Measurements from ENCODE around the gene HRH4.

Gene HRH4

DNA sequence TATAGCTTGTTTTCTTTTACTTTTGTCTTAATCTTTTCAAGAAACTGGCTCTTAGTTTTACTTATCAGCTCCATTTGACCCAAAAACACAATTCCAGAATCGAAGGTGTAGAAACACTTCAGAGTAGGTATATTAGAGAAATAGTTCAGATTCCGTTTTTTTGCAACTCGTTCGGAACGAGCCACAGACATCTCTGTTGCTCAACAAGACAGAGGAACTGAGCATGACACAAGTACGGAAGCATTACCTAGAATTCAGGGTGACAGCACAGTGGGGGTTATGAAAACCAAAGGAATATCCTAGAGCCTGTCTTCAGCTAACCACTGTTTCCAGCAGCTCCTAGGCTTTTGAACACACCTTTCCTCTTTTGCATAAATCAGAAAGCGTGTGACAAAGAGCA is 5.0 kb downstream of the HRH4 start:
- DNase-seq (ENCODE audit: low spot score) (no peak), FAIRE-seq (no peak)

DNA sequence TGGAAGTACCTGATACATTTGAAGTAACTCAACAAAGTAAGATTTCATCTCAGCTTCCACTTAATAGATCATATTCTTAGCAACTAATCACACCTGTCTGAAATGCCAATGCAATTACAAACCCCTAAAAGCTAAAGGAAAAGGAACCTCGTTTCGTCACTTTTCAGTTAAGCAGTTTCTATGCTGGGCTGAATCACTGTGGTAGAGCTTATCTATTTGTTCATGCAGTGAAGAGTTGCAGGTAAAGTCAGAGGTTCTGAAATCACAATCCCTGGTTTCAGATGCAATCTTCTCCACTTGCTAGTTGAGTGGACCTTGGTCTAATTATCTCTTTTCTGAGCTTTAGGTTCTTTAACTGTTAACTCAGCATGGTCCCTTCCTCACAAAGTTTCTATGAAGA is 6.3 kb downstream of the HRH4 start:
- DNase-seq (ENCODE audit: low spot score) (no peak), FAIRE-seq (no peak)

DNA sequence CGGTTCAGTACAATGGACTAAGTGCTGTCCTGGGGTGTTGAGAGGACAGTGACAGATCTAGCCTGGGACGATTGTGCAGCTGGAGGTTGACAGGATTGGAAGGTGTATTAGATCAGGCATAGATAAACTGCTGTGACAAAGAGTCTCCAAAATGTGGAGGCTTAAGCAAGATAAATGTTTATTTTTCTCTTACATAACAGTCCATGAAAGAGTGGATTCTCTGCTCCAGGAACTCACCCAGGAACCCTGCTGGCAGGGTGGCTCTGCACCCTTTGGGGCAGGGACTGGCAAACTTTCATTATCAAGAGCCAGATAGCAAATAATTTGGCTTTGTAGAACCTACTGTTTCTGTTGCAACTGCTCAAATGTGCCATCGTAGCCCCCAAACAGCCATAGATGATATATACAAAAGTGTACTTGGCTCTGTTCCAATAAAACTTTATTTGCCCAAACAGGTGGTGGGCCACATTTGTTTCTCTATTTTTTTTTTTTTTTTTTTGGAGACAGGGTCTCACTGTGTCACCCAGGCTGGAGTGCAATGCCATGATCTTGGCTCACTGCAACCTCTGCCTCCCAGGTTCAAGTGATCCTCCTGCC is 9.7 kb downstream of the HRH4 start:
- DNase-seq (ENCODE audit: low spot score) (no peak), FAIRE-seq (no peak)

DNA sequence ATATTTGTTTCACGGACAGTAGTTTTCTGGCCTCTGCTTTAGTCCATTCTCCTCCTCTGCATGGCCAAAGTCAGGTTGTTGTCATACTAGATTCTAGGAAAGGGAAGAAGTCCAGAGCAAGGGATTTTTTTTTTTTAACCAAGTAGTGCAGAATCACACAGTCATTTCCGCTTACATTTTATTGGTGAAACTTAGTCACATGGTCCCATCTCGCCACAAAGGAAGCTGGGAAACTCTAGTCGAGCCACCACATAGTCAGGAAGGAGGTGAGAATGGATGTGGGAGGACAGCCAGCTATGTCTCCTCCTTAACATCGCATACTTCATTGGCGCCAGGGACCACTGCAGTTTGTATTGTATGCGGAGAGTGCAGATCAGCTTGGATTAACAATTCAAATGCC is 10.4 kb downstream of the HRH4 start:
- no peak for FAIRE-seq
- DNase-seq (ENCODE audit: low spot score): no peak

DNA sequence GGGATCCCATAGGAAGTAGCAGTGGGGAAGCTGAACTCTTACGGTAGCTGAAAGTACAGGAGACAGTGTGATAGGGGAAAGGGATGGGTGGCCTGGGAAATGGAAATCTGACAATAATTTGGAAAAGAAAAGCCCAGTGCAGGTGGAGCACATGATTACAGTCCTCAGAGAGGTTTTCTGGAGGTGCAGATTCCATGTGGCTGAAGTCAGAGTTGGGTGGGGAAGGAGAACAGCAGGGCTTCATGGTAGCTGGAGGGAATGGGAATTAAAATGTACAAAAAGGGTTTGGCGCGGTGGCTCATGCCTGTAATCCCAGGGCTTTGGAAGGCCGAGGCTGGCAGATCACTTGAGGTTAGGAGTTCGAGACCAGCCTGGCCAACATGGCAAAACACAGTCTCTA is 12.2 kb downstream of the HRH4 start:
- no peak for DNase-seq (ENCODE audit: low spot score)

DNA sequence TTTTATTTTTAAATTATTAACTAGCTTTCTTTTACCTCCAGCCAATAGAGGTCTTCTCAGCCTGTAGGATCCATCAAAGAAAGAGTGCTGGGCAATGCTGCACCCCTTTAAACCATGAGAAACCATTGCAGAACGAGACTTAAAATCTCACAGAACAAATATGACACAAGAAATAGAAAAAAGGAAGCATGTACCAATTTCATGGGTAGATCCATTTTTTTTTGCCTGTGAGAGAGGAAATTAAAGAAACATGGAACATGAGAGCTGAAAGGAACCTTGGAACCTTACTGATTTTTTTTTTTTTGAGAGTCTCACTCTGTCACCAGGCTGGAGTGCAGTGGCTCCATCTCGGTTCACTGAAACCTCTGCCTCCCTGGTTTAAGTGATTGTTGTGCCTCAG is 14.0 kb downstream of the HRH4 start:
- DNase-seq (ENCODE audit: low spot score) (no peak), FAIRE-seq (no peak)

More for the DNA sequence above, 12.2 kb downstream of the HRH4 start:
- FAIRE-seq: no peak

DNA sequence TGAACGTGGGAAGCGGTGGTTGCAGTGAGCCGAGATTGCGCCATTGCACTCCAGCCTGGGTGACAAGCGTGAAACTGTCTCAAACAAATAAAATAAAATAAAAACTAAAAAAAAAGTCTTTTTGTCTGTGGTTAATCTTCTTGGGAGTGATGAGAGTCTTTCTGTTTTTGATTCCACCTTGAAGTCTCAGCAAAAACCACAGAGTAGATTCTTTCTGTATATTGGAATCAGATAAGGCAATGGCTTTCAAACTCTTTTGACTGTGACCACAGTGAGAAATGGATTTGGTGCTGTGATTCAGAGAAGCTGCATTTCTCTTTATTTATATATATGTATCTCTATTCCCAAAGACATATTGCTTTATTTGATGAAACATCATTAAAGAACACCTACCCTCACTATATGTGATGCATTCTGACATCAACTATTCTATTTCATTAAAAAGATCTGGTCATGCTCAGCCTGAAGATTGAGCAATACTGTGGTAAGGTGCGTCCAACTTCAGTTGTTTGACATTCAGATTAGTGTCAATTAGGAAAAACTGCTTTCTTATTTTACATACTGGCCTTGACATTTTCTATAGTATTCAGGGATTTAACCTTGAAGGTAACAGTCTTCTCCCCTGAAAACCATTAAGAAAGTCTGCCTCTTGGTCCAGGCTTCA is 15.6 kb downstream of the HRH4 start:
- FAIRE-seq: no peak

DNA sequence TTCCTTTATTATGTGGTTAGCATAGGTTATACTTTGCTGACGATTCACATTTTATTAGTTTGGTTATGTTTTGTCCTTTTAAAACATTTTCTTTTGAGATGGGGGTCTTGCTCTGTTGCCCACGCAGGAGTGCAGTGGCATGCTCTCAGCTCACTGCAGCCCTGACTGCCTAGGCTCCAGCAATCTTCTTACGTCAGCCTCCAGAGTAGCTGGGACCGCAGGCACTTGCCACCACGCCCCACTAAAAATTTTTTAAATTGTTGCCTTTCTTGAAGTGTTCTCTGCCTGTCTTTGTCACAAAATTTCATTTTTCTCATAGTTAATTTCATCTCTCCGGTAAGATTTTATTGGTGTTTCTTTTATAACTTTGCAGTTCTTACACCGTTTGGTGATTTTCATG is 18.9 kb downstream of the HRH4 start:
- no peak for FAIRE-seq
- DNase-seq (ENCODE audit: low spot score): no peak

More for the DNA sequence above, 15.6 kb downstream of the HRH4 start:
- no peak for DNase-seq (ENCODE audit: low spot score)

DNA sequence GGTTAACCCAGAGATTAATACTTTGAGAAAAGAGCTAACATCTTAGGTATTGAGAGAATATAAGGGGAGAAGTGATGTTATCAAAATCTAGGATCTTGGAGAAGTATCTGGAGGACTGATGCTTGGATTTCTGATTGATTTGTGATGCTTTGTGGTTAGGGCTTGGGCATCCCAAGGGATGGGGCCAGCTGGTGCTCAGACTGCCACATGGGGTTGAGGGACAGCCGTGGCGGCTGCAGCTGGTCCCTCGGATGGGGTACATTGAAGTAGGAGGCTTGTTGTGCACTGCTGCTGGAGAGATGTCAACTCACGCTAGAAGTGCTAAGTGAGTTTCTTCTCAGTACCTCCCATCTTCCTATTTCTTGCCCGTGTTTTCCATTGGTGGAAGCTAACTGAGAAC is 22.4 kb downstream of the HRH4 start:
- FAIRE-seq (no peak), DNase-seq (ENCODE audit: low spot score) (no peak)

DNA sequence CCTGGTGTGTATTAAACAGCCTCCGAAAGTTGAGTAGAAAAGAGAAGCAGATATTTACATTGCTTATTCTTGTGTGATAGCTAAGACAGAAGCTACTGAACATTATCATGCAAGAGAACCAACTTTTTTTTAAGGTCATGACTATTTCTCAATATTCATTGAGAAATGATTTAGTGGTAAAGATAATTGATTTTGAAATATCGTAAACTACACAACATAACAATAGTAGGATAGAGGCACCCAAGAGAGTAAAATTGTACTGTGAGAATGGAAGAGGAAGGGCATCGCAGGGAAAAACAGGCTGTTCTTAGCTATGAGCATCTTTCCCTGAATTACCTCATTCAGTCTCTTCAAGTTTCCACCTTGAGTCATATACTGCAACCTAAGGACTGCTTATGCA is 25.2 kb downstream of the HRH4 start:
- no peak for DNase-seq (ENCODE audit: low spot score)
- no peak for FAIRE-seq

DNA sequence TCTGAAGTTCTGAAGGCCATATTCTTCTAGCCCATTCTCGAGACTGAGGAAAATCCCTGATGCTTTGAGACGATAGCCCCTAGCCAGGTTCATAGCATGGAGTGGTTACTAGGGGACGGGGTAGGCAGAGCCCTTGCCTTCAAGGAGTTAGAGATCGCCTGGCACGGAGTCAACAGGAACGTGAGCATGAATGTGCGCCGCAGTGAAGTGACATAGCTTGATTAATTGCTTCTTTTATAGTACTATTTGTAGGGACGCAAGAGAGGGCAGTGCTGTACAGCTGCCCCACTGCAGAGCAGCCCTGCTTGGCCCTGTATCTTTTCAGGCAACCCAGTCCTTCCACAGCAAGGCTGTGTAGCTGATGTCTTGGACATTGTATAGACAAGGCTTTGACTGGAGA is 26.2 kb downstream of the HRH4 start:
- DNase-seq (ENCODE audit: low spot score): no peak
- no peak for FAIRE-seq

DNA sequence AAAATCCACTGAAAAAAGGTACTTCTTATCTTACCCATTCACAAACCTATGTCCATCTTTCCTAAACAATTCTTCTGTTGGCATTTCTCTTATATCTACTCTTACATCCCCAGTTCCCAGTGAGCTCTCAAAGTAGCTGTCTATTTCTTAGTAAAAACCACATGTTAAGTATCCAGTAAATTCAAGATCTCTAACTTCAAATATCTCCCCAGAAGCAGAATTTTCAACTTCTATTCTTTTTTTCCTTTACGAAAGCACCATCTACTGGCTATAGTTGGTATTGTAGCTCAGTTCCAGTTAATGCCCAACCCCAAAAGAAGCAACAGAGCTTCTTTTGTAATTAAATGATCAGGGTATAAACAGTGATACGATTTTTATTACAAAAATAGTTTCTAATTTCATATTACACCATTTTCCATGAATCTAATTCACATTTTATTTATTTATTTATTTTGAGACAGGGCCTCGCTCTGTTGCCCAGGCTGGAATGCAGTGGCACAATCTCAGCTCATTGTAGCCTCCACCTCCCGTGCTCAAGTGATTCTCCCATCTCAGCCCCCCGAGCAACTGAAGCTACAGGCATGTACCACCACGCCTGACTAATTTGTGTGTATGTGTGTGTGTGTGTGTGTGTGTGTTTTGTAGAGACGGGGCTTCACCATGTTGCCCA is 28.5 kb downstream of the HRH4 start:
- peak; percentile 6 for DNase-seq (ENCODE audit: low spot score)
- FAIRE-seq: no peak

DNA sequence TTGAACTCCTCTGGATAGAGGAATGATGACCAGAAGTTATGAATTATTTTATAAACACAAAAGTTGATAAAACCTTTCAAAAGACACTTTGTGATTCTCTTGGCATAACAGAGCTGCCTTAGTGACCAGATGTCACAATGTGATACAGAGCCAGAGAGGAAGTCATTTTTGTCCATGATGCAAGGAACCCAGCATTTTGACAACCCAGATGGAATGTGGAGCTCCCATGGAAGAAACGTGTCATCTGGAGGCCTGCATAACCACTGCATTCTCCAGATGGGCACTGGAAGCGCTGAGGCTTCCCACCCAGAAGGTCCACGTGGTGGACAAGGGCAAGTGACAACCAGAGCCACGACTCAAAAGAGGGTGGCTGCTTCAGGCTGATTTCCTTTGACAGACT is 30.1 kb downstream of the HRH4 start:
- FAIRE-seq: no peak

DNA sequence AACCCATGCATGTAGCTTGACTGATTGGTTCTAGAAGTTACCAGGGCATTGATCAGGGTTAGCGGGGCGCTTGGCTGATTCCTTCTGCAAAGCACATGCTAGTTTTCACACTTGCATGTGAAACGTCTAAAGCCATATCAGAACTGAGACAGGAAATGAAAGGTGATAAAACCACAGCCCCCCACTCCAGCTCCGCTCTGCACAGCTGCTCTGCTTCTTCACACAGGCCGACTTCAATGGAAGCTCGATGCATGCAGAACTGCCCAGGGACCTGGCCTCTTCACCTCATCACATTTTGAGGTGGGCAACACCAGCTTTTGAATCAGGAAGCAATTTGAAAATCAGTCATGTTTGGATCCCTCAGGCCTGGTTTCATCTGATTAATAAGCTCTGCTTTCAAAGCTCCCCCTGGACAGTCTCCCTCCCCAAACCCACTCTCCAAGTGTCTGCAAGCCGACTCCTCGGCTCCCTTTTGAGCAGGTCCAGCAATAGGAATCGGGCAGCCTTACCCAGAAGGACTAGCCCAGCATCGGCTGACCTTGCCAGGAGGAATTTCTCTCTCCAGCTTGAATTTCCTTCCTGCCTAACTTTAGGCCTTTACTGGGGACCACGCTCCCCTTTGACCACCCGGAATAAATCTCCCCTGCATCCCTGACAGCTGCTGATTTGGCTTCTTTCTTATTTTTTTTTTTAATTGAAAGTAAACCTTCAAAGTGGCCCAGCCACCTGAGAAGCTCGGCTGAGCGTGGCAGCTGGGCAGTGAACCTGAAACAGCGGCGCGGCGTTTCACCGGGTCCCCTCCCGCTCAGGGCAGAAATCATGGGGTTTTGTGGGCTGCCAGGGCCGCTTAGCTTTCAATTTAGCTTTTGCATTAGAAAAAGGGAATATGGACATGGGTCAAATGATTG is 31.7 kb downstream of the HRH4 start:
- FAIRE-seq (no peak), DNase-seq (ENCODE audit: low spot score) (no peak)

More for the DNA sequence above, 30.1 kb downstream of the HRH4 start:
- DNase-seq (ENCODE audit: low spot score): no peak

DNA sequence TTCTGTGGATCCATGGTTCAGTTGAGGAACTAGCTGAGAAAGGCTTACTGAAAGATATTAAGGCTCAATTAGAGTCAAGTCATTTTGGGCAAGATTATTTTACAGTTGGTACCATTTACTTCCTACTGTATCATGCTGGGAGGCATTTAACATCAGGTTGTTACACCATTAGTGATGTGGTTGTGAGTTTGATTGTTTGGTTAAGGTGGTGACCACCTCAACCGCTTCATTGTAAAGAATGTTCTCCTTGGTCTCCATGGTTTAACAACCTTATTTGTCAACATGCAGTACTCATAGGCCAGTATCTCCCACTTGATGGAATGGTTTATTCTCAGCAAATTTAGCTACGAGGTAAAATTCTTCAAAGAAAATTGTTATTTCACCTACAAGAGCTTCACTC is 34.1 kb downstream of the HRH4 start:
- no peak for FAIRE-seq

DNA sequence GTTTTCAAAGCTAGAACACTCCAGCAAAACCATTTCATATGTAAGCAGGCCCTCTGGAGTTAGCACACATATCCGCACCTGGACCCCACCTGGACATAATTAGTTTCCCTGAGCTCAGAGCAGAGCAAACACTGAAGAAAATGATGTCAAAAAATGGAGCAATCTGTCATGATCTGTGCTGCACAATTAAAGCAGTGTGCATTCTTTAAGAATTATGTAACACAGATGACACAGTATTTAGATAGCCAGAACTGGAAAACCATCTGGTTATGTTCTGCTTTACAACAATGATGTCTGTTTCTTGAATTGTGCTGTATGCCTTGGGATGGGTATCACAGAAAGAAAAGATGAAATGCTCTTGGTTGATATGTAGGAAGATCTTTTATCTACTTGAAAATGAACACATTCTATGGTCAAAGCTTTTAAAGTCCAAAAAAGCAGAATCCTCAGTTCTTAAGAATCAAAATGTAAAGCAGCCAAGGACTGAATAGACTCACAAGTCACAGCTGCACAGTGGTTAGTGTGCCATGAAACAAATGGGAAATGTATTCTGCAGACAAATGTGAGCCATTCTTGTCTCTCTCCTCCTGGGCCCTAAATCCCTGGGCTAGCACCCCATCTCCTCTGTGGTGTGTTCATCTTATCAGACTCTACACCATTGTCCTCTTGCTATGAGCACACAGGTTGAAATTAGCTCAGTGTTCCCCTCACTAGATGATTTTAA is 36.8 kb downstream of the HRH4 start:
- DNase-seq (ENCODE audit: low spot score): no peak
- FAIRE-seq: no peak

More for the DNA sequence above, 34.1 kb downstream of the HRH4 start:
- DNase-seq (ENCODE audit: low spot score): no peak

DNA sequence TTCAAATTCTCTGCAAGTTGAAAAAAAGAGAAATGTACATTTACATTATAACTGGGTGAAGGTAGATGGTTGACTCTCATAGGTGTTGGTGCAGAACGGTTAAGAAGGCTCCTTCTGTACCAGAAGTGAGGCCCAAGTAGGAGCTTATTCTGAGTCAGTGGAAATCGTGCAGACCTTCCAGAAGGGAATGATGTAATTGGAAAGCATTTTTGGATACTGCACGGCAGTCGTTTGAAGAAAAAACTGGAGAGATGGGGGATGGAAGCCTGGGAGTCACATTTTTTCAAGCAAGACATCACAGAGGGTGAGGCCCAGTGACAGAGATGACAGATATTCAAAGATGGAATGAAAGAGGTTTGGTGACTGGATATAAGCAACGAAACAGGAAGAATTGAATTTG is 39.4 kb downstream of the HRH4 start:
- no peak for FAIRE-seq
- DNase-seq (ENCODE audit: low spot score): peak; percentile 6

DNA sequence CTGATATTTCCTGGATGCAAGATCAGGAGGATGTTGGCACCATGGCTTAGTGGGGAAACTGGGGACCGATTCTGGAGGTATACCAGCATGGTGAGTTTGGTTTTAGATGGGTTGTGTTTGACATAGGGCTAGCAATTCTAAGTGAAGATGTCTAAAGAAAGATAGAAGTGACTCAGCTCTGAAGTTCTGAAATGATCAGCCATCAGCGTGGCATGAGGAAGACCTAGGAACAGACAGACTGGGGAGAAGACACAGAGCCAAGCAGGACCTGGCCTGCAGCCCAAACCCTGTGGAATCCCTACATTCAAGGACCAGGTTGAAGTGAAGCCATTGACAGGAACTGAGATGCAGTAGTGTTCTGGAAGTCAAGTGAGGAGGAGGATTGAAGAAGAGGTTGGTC is 39.8 kb downstream of the HRH4 start:
- DNase-seq (ENCODE audit: low spot score): no peak

DNA sequence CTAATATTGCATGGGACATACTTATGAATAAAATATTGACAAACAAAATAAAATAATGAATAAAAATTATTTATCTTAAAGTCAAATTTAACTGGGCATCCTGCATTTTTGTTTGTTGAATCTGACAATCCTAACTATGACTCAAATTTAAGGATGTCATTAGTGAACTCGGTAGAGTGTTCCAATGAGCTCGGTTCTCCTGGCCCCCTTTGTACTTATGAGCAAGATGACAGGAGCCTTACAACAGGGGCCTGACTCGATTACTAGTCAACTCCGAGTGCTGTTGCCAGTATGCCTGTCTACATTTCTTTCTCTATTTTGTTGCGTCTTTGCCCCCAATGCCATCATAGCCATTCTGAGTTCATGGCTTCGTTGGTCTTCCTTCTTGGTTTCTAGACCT is 40.3 kb downstream of the HRH4 start:
- DNase-seq (ENCODE audit: low spot score) (no peak), FAIRE-seq (no peak)

More for the DNA sequence above, 39.8 kb downstream of the HRH4 start:
- FAIRE-seq: no peak

DNA sequence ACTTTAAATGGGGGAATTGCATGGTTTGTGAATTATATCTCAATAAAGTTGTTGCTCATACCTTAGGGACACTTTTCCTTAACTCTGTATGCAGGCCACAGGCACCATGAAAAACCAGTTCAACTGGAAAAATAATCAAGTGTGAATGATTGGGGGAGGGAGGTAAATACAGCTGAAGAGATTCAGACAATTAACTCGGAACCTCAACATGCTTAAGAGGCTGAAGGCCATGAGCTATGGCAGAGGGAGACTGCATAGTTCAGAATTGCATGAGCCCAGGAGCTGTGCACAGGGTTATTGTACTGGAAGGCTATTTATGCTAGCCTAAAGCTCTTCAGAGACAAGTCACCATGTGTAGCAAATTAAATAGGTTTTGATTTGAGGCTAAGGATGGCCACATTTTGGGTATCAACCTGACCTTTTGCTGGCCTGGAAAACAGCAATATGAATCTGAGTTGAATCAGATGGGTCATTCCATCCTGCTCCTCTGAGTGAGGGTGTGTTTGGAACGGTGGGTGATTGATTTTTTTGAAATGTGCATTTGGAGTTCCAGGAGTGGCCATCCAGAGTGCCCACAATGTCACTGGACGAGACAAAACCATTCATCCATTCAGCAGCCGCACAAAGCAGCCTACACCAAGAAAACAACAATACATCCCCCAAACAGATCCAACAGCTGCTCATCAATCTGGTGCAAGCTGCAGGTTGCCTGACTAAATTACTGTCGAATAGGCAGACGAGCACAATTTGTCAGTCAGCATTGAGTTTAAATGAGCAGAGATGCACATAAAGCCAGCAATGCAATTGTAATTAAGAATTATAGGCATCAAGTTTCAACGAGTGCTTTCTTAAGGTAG is 42.5 kb downstream of the HRH4 start:
- DNase-seq (ENCODE audit: low spot score): no peak
- no peak for FAIRE-seq

All from urothelium cell line (cell line).